ENCODE measurements around the gene PRR35. TPM values are rescaled to one million over a fixed set of nuclear protein-coding genes. Genes with fewer than 3 reads are reported as not detected.

Gene PRR35
- total RNA-seq, 1 donor from 2014 or later = not detected

- H3K4me3 Mint-ChIP-seq (ENCODE audit: unreplicated experiment) = no peak overlapping the region
- H3K36me3 Mint-ChIP-seq (ENCODE audit: low read depth, unreplicated experiment) = no peaks in the 10 kb centered on the region
- TF ChIP-seq CTCF (IDR thresholded peaks at IDR 0.05; ENCODE audit: unreplicated experiment) = peak; percentile 41
- H3K27me3 Mint-ChIP-seq (ENCODE audit: unreplicated experiment) = peaks cover 6% of the 10 kb centered on the region
- H3K27ac Mint-ChIP-seq (ENCODE audit: unreplicated experiment) = no peak overlapping the region
- H3K9me3 Mint-ChIP-seq (ENCODE audit: unreplicated experiment) = no peaks in the 10 kb centered on the region
- DNase-seq (ENCODE audit: low spot score) = no peak
- peaks cover 2% of the 10 kb centered on the region for H3K4me1 Mint-ChIP-seq (ENCODE audit: unreplicated experiment)
Measured at GRCh38 chr16:549544-550263, 10.5 kb upstream of the PRR35 start.

GRCh38 chr16:551210-551609 is 9.0 kb upstream of the PRR35 start:
- Mint-ChIP-seq H3K9me3 (ENCODE audit: unreplicated experiment) (no peaks in the 10 kb centered on the region), H3K27me3 (ENCODE audit: unreplicated experiment) (peaks cover 5% of the 10 kb centered on the region), H3K4me3 (ENCODE audit: unreplicated experiment) (no peak overlapping the region), H3K27ac (ENCODE audit: unreplicated experiment) (no peak overlapping the region), H3K4me1 (ENCODE audit: unreplicated experiment) (peaks cover 2% of the 10 kb centered on the region), H3K36me3 (ENCODE audit: low read depth, unreplicated experiment) (no peaks in the 10 kb centered on the region)
- no peak for TF ChIP-seq CTCF (IDR thresholded peaks at IDR 0.05; ENCODE audit: unreplicated experiment)
- DNase-seq (ENCODE audit: low spot score) = no peak

- no peak overlapping the region for H3K4me3 Mint-ChIP-seq (ENCODE audit: unreplicated experiment)
- H3K36me3 Mint-ChIP-seq (ENCODE audit: low read depth, unreplicated experiment) = no peaks in the 10 kb centered on the region
- no peak overlapping the region for H3K27ac Mint-ChIP-seq (ENCODE audit: unreplicated experiment)
- H3K9me3 Mint-ChIP-seq (ENCODE audit: unreplicated experiment) = no peaks in the 10 kb centered on the region
- no peak for DNase-seq (ENCODE audit: low spot score)
- H3K4me1 Mint-ChIP-seq (ENCODE audit: unreplicated experiment) = peaks cover 2% of the 10 kb centered on the region
- TF ChIP-seq CTCF (IDR thresholded peaks at IDR 0.05; ENCODE audit: unreplicated experiment) = no peak
- H3K27me3 Mint-ChIP-seq (ENCODE audit: unreplicated experiment) = peaks cover 4% of the 10 kb centered on the region
Measured at GRCh38 chr16:552171-552570, 8.0 kb upstream of the PRR35 start.

- H3K36me3 Mint-ChIP-seq (ENCODE audit: low read depth, unreplicated experiment) = no peaks in the 10 kb centered on the region
- peaks cover 2% of the 10 kb centered on the region for H3K4me1 Mint-ChIP-seq (ENCODE audit: unreplicated experiment)
- H3K4me3 Mint-ChIP-seq (ENCODE audit: unreplicated experiment) = no peak overlapping the region
- no peaks in the 10 kb centered on the region for H3K9me3 Mint-ChIP-seq (ENCODE audit: unreplicated experiment)
- no peak overlapping the region for H3K27ac Mint-ChIP-seq (ENCODE audit: unreplicated experiment)
- H3K27me3 Mint-ChIP-seq (ENCODE audit: unreplicated experiment) = peaks cover 4% of the 10 kb centered on the region
- no peak for TF ChIP-seq CTCF (IDR thresholded peaks at IDR 0.05; ENCODE audit: unreplicated experiment)
- no peak for DNase-seq (ENCODE audit: low spot score)
Measured at GRCh38 chr16:553601-554296, 6.4 kb upstream of the PRR35 start.

GRCh38 chr16:554297-554621 is 5.9 kb upstream of the PRR35 start:
- DNase-seq (ENCODE audit: low spot score) = no peak
- Mint-ChIP-seq H3K9me3 (ENCODE audit: unreplicated experiment) (no peaks in the 10 kb centered on the region), H3K4me3 (ENCODE audit: unreplicated experiment) (no peak overlapping the region), H3K4me1 (ENCODE audit: unreplicated experiment) (peaks cover 2% of the 10 kb centered on the region), H3K27me3 (ENCODE audit: unreplicated experiment) (peaks cover 4% of the 10 kb centered on the region), H3K36me3 (ENCODE audit: low read depth, unreplicated experiment) (no peaks in the 10 kb centered on the region), H3K27ac (ENCODE audit: unreplicated experiment) (no peak overlapping the region)
- no peak for TF ChIP-seq CTCF (IDR thresholded peaks at IDR 0.05; ENCODE audit: unreplicated experiment)
